Neuronal stem cell (in vitro differentiated cells): ENCODE results near the gene PRUNE1.

Experiments
- DNase-seq: peaks from one replicate; pipeline ENCODE4 v3.0.0-alpha.2; 2013; ENCODE audit warnings: low spot score
- H2AFZ ChIP-seq: one replicate; pipeline ENCODE4 v1.6.1; 2013; ENCODE audit warnings: mild to moderate bottlenecking, low read length, inconsistent platforms
- H2AK5ac ChIP-seq: 2 replicates; pipeline ENCODE4 v1.6.1; 2013; ENCODE audit warnings: low read depth, mild to moderate bottlenecking, inconsistent platforms, low read length, moderate library complexity, mixed read lengths
- H2BK120ac ChIP-seq: 2 replicates; pipeline ENCODE4 v1.6.1; 2013; ENCODE audit warnings: low read depth, mild to moderate bottlenecking, inconsistent platforms, low read length, moderate library complexity, mixed read lengths
- H2BK12ac ChIP-seq: one replicate; pipeline ENCODE4 v1.6.1; 2013; ENCODE audit warnings: low read length, inconsistent platforms
- H2BK15ac ChIP-seq: 2 replicates; pipeline ENCODE4 v1.6.1; 2013; ENCODE audit warnings: mild to moderate bottlenecking, low read length, inconsistent platforms, mixed read lengths
- H2BK5ac ChIP-seq: one replicate; pipeline ENCODE4 v1.6.1; 2013; ENCODE audit warnings: inconsistent platforms, mild to moderate bottlenecking, low read length, moderate library complexity
- H3K14ac ChIP-seq: one replicate; pipeline ENCODE4 v1.6.1; 2013; ENCODE audit warnings: low read length, inconsistent platforms
- H3K18ac ChIP-seq: 2 replicates; pipeline ENCODE4 v1.6.1; 2013; ENCODE audit warnings: low read length, inconsistent platforms
- H3K23ac ChIP-seq: 2 replicates; pipeline ENCODE4 v1.6.1; 2013; ENCODE audit warnings: low read depth, mild to moderate bottlenecking, mixed read lengths, low read length, inconsistent platforms; ENCODE audit not compliant: poor library complexity
- H3K27ac ChIP-seq: replicated peaks from 3 replicates; pipeline ENCODE4 v1.5.1; 2013; ENCODE audit warnings: low read length, inconsistent platforms
- H3K27me3 ChIP-seq, 3 experiments: 2 replicates each; pipeline ENCODE4 v1.6.1; 2013; ENCODE audit warnings: low read length in 3 of 3, mild to moderate bottlenecking in 2 of 3, inconsistent platforms in 1 of 3, low read depth in 1 of 3, mixed read lengths in 1 of 3, moderate library complexity in 1 of 3; ENCODE audit not compliant: control insufficient read depth in 3 of 3, insufficient read depth in 3 of 3
- H3K36me3 ChIP-seq, 2 donors: replicated peaks in 1 of 2; 2 replicates each; pipeline ENCODE4 v1.6.1; 2013; ENCODE audit warnings: low read length in 2 of 2; ENCODE audit not compliant: control insufficient read depth in 2 of 2, insufficient read depth in 2 of 2
- H3K4ac ChIP-seq: 2 replicates; pipeline ENCODE4 v1.6.1; 2013; ENCODE audit warnings: inconsistent platforms, mild to moderate bottlenecking, low read length, moderate library complexity
- H3K4me1 ChIP-seq, 2 donors: 1 replicate in 1 of 2; 2 replicates in 1 of 2; pipeline ENCODE4 v1.6.1; 2013; ENCODE audit warnings: low read length in 2 of 2, low read depth in 1 of 2; ENCODE audit not compliant: control insufficient read depth in 2 of 2, insufficient read depth in 1 of 2
- H3K4me2 ChIP-seq: one replicate; pipeline ENCODE4 v1.6.1; 2013; ENCODE audit warnings: mild to moderate bottlenecking, low read length, inconsistent platforms; ENCODE audit not compliant: insufficient read depth, poor library complexity, severe bottlenecking
- H3K4me3 ChIP-seq, 2 donors: 2 replicates each; pipeline ENCODE4 v1.5.1; 2013; ENCODE audit warnings: low read length in 2 of 2, mild to moderate bottlenecking in 2 of 2, inconsistent platforms in 1 of 2, moderate library complexity in 1 of 2
- H3K79me1 ChIP-seq: one replicate; pipeline ENCODE4 v1.6.1; 2013; ENCODE audit warnings: low read depth, mild to moderate bottlenecking, inconsistent platforms, low read length, moderate library complexity
- H3K9ac ChIP-seq: one replicate; pipeline ENCODE4 v1.6.1; 2013; ENCODE audit warnings: mild to moderate bottlenecking, low read depth, low read length, inconsistent platforms; ENCODE audit not compliant: poor library complexity
- H3K9me3 ChIP-seq, 2 donors: replicated peaks in 1 of 2; 2 replicates each; pipeline versions ENCODE3 to v1.6.1; 2013; ENCODE audit warnings: low read length in 2 of 2, mild to moderate bottlenecking in 2 of 2, inconsistent platforms in 1 of 2, low read depth in 1 of 2, mixed read lengths in 1 of 2, moderate library complexity in 1 of 2; ENCODE audit not compliant: control insufficient read depth in 2 of 2, insufficient read depth in 1 of 2
- H4K8ac ChIP-seq: one replicate; pipeline ENCODE4 v1.6.1; 2013; ENCODE audit warnings: low read depth, mild to moderate bottlenecking, inconsistent platforms, low read length, moderate library complexity
- H4K91ac ChIP-seq: one replicate; pipeline ENCODE4 v1.6.1; 2013; ENCODE audit warnings: low read length, low read depth, mild to moderate bottlenecking, inconsistent platforms; ENCODE audit not compliant: poor library complexity
- WGBS, 2 donors: extraction: QIAGEN DNeasy Blood & Tissue Kit; methylation state at CpG; one replicate each; pipeline ENCODE4 v1.1.7; 2013; ENCODE audit warnings: missing lambda C conversion rate in 2 of 2, mixed read lengths in 1 of 2; ENCODE audit not compliant: insufficient read length in 2 of 2, insufficient replicate concordance in 1 of 2; ENCODE audit errors: extremely low coverage in 2 of 2; 5-methylcytosine and 5-hydroxymethylcytosine counted together

PRUNE1 gene

DNA sequence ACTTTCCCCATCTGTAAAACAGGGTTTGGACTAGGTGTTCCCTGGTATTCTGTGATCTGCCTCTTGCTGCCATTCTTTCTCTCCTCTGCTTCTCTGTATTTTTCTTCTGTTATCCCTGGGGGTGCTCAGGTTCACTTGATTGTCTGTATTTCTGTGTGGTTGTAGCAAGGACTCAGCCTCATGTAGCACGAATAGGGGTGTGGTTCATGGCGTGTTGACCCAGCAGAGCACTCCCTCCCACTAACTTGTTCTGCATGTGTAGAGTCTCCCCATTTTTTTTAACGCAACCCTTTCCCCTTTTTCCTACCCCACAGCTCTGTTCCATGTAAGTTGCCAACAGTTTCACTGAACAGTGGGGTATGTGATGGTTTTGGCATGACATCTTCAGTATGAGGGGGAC is 26.9 kb downstream of the PRUNE1 start:
- Histone ChIP-seq H3K4ac (no peak overlapping the region), H4K91ac (no peak overlapping the region)

DNA sequence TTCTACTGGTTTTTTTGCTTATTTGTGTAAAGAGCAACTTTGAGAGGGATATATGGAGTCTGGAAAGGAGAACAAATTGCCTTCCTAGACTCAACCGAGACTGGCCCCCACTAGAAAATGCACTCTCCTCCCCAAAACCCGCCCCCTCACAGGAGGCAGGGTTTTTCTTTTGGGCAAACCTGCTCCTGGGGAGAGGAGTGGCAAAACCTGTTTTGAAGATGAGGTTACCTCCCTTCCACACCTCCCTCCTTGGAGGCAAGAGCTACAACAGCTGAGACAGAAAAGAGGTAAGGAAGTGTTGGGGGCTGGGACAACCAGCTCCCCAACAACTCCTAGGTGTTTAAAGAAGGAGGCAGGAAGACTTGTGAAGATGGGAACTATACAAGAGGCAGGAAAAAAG is 28.1 kb downstream of the PRUNE1 start, which contains the start of gene BNIPL:
Gene BNIPL (plus strand): TSS at position 231 of the 400 bp plus-strand sequence. CDS start 140 bp downstream, at position 371.
- Histone ChIP-seq H3K9ac (no peak within 1 kb of the TSS), H2BK12ac (no peak within 1 kb of the TSS), H2AK5ac (no peak within 1 kb of the TSS), H2BK5ac (no peak within 1 kb of the TSS), H3K23ac (no peak within 1 kb of the TSS), H4K91ac (no peak within 1 kb of the TSS), H3K4me2 (no peak within 1 kb of the TSS), H2AFZ (no peak within 1 kb of the TSS), H2BK120ac (no peak within 1 kb of the TSS), H3K9me3 (no peaks in the 10 kb centered on the region), H3K4me1 (no peaks in the 10 kb centered on the region), H3K4me3 (no peak within 1 kb of the TSS), H3K14ac (no peak within 1 kb of the TSS), H3K27ac (no peak within 1 kb of the TSS), H3K79me1 (no peaks in the 10 kb centered on the region), H3K4ac (no peak within 1 kb of the TSS), H3K27me3 (no peaks in the 10 kb centered on the region), H3K18ac (no peak within 1 kb of the TSS), H3K36me3 (peaks cover 12 to 31% of the 10 kb centered on the region in 2 donors), H2BK15ac (no peak within 1 kb of the TSS), H4K8ac (no peak within 1 kb of the TSS)
- no CpG with 5 or more reads among the region's 2 CpGs for WGBS, 2 donors
- no peak for DNase-seq

More for the DNA sequence above, 26.9 kb downstream of the PRUNE1 start:
- Histone ChIP-seq H3K4me2 (no peak overlapping the region), H3K79me1 (no peaks in the 10 kb centered on the region), H3K36me3 (peaks cover 15 to 41% of the 10 kb centered on the region in 2 donors), H2AFZ (no peak overlapping the region), H3K23ac (no peak overlapping the region), H3K9me3 (no peaks in the 10 kb centered on the region), H4K8ac (no peak overlapping the region), H2BK5ac (no peak overlapping the region), H2AK5ac (no peak overlapping the region), H3K4me3 (no peak overlapping the region), H3K14ac (no peak overlapping the region), H3K18ac (no peak overlapping the region), H3K4me1 (no peaks in the 10 kb centered on the region), H3K9ac (no peak overlapping the region), H3K27me3 (no peaks in the 10 kb centered on the region), H2BK12ac (no peak overlapping the region), H2BK120ac (no peak overlapping the region), H3K27ac (no peak overlapping the region), H2BK15ac (no peak overlapping the region)
- no peak for DNase-seq
- WGBS, 2 donors = no CpG with 5 or more reads among the region's 3 CpGs

DNA sequence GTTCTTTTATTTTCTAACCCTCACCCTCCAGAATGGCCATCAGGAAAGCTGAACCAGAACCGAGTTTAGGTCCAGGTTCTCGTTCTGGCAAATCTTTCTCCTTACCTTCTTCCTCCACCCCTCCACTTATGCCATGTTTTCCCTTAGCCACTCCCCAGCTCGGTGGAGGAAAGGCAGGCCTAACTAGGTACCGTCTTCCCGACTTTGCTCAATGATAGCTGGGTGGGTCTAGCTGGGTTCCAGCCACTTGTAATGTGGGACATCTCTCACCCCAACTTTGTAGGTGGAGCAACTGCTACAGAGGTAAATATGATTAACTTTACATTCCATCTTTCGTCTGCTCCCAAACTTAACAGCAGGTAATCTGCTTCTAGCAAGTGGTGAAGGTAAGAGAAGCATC is 28.8 kb downstream of the PRUNE1 start:
- Histone ChIP-seq H4K91ac (no peak overlapping the region), H2BK120ac (no peak overlapping the region), H3K36me3 (peaks cover 11 to 26% of the 10 kb centered on the region in 2 donors), H3K4me3 (no peak overlapping the region), H2AFZ (no peak overlapping the region), H3K23ac (no peak overlapping the region), H3K14ac (no peak overlapping the region), H3K27ac (no peak overlapping the region), H2BK5ac (no peak overlapping the region), H3K9ac (no peak overlapping the region), H3K9me3 (no peaks in the 10 kb centered on the region), H2BK12ac (no peak overlapping the region), H3K4ac (no peak overlapping the region), H2BK15ac (no peak overlapping the region), H4K8ac (no peak overlapping the region), H3K4me1 (no peaks in the 10 kb centered on the region), H3K18ac (no peak overlapping the region), H3K79me1 (no peaks in the 10 kb centered on the region), H3K27me3 (no peaks in the 10 kb centered on the region), H3K4me2 (no peak overlapping the region), H2AK5ac (no peak overlapping the region)
- no CpG with 5 or more reads among the region's 6 CpGs for WGBS, 2 donors
- DNase-seq = no peak

DNA sequence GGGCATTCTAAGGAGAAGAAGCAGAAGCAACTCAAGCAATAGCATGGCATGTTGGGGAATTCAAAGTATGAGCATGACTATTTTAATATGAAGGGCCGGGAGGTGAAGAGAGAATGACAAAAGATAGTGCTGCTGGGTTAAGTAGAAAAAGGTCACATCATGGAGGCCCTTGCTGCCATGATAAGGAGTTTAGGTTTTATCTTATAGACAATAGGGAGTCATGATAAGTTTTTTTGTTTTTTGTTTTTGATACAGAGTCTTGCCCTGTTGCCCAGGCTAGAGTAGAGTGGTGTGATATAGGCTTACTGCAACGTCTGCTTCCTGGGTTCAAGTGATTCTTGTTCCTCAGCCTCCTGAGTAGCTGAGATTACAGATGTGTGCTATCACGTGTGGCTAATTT is 31.3 kb downstream of the PRUNE1 start:
- Histone ChIP-seq H2BK120ac (no peak overlapping the region), H2BK12ac (no peak overlapping the region), H2BK5ac (no peak overlapping the region), H3K36me3 (peaks cover 4 to 12% of the 10 kb centered on the region in 2 donors), H3K4ac (no peak overlapping the region), H3K9me3 (no peaks in the 10 kb centered on the region), H3K18ac (no peak overlapping the region), H3K27me3 (no peaks in the 10 kb centered on the region), H3K4me1 (no peaks in the 10 kb centered on the region), H3K9ac (no peak overlapping the region), H3K27ac (no peak overlapping the region), H2AK5ac (no peak overlapping the region), H3K14ac (no peak overlapping the region), H4K91ac (no peak overlapping the region), H3K23ac (no peak overlapping the region), H3K4me3 (no peak overlapping the region), H2AFZ (no peak overlapping the region), H3K79me1 (no peaks in the 10 kb centered on the region), H2BK15ac (no peak overlapping the region), H4K8ac (no peak overlapping the region), H3K4me2 (no peak overlapping the region)
- WGBS, 2 donors = no CpG with 5 or more reads among the region's 3 CpGs
- DNase-seq = no peak
